ENCODE measurements around the gene BMPER. TPM values are rescaled to one million over a fixed set of nuclear protein-coding genes. Genes with fewer than 3 reads are reported as not detected.

Gene BMPER
- total RNA-seq, 2 donors from 2014 or later = 3.0 to 3.8 TPM

DNA sequence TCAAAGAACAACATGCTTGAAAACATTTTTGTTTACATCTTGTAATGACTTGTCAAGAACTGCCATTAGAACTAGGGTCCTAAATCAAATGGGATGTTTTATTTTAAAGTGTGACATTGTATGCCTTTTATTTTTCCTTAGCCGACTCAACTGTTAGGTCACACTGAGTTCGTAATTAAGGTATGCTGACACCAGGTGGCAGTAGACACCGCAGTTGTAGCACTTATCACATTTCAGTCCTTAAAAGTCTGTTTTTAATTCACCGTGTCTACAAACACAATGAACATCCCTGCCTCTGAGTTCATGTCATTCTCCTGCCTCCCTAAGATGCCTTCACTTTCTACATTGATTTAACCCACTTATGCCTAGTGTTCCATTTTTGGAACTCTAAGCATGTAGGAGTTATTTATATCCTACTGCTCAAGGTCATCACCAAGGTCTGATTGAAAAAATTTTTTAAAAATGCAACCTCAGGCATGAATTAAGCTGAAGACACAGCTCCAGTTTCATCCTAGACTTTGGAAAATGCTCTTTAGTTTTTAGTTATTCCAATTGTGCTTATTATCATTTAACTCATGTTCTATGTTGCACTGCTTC, 186.1 kb downstream of the BMPER start:
- Histone ChIP-seq H3K4me3 (no peak overlapping the region), H3K36me3 (no peaks in the 10 kb centered on the region), H3K9me3 (no peaks in the 10 kb centered on the region), H3K4me1 (peaks cover 0 to 1% of the 10 kb centered on the region in 2 donors), H3K27ac (no peak overlapping the region), H3K27me3 (no peaks in the 10 kb centered on the region)
- DNase-seq (ENCODE audit: low spot score) = no peak
- TF ChIP-seq, protein P1, sequence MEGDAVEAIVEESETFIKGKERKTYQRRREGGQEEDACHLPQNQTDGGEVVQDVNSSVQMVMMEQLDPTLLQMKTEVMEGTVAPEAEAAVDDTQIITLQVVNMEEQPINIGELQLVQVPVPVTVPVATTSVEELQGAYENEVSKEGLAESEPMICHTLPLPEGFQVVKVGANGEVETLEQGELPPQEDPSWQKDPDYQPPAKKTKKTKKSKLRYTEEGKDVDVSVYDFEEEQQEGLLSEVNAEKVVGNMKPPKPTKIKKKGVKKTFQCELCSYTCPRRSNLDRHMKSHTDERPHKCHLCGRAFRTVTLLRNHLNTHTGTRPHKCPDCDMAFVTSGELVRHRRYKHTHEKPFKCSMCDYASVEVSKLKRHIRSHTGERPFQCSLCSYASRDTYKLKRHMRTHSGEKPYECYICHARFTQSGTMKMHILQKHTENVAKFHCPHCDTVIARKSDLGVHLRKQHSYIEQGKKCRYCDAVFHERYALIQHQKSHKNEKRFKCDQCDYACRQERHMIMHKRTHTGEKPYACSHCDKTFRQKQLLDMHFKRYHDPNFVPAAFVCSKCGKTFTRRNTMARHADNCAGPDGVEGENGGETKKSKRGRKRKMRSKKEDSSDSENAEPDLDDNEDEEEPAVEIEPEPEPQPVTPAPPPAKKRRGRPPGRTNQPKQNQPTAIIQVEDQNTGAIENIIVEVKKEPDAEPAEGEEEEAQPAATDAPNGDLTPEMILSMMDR (IDR thresholded peaks at IDR 0.05) = peak in 1 of 2 donors; percentile 49

- Histone ChIP-seq H3K27me3 (no peaks in the 10 kb centered on the region), H3K4me1 (peaks cover 0 to 8% of the 10 kb centered on the region in 2 donors), H3K9me3 (no peaks in the 10 kb centered on the region), H3K36me3 (no peaks in the 10 kb centered on the region), H3K4me3 (no peak overlapping the region), H3K27ac (no peak overlapping the region)
- TF ChIP-seq, protein P1 (IDR thresholded peaks at IDR 0.05) = no peak
- DNase-seq (ENCODE audit: low spot score) = no peak
Measured at GRCh38 chr7:34093276-34093675, 187.9 kb downstream of the BMPER start.

DNA sequence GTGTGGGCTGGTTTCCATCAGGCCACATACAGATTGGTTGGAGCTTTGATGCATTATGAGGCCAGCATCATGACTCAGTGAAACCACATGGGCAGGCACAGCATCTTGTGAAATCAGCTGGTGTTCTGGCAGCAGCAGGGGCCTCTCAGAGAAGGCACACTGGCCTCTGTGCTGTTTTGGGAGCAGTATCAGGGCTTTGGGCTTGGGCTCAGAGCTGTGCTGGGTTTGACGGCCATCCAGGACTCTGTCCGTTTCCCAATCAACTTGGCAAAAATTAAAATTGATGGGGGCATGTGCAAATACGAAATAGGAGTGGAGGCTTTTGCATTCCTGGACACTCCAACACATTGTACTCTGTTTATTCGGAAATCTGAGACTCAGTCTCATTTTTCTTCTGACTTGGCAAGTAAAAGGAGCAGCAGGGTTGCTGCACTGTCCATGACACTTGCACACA, 190.9 kb downstream of the BMPER start:
- peak; percentile 87 for DNase-seq (ENCODE audit: low spot score)
- H3K4me3 ChIP-seq = no peak overlapping the region
- H3K27ac ChIP-seq = peak overlapping the region in 1 of 2 donors; percentile 10
- TF ChIP-seq, protein P1 (IDR thresholded peaks at IDR 0.05) = no peak
- H3K9me3 ChIP-seq = no peaks in the 10 kb centered on the region
- peaks cover 0 to 8% of the 10 kb centered on the region in 2 donors for H3K4me1 ChIP-seq
- H3K27me3 ChIP-seq = no peaks in the 10 kb centered on the region
- no peaks in the 10 kb centered on the region for H3K36me3 ChIP-seq

- Histone ChIP-seq H3K4me1 (peaks cover 0 to 8% of the 10 kb centered on the region in 2 donors), H3K27me3 (no peaks in the 10 kb centered on the region), H3K4me3 (no peak overlapping the region), H3K9me3 (no peaks in the 10 kb centered on the region), H3K27ac (no peak overlapping the region), H3K36me3 (no peaks in the 10 kb centered on the region)
- no peak for DNase-seq (ENCODE audit: low spot score)
- TF ChIP-seq, protein P1 (IDR thresholded peaks at IDR 0.05) = no peak
Measured at GRCh38 chr7:34096777-34097176, 191.4 kb downstream of the BMPER start.

GRCh38 chr7:34100661-34101060, 195.3 kb downstream of the BMPER start:
- H3K27ac ChIP-seq = no peak overlapping the region
- H3K9me3 ChIP-seq = no peaks in the 10 kb centered on the region
- H3K27me3 ChIP-seq = no peaks in the 10 kb centered on the region
- no peak overlapping the region for H3K4me3 ChIP-seq
- peaks cover 0 to 8% of the 10 kb centered on the region in 2 donors for H3K4me1 ChIP-seq
- H3K36me3 ChIP-seq = no peaks in the 10 kb centered on the region
- DNase-seq (ENCODE audit: low spot score) = no peak
- TF ChIP-seq, protein P1 (IDR thresholded peaks at IDR 0.05) = no peak

- no peak for DNase-seq (ENCODE audit: low spot score)
- H3K9me3 ChIP-seq = no peaks in the 10 kb centered on the region
- no peaks in the 10 kb centered on the region for H3K4me1 ChIP-seq
- no peak overlapping the region for H3K27ac ChIP-seq
- no peaks in the 10 kb centered on the region for H3K27me3 ChIP-seq
- no peaks in the 10 kb centered on the region for H3K36me3 ChIP-seq
- no peak overlapping the region for H3K4me3 ChIP-seq
- TF ChIP-seq, protein P1 (IDR thresholded peaks at IDR 0.05) = no peak
Measured at GRCh38 chr7:34104115-34104514, 198.8 kb downstream of the BMPER start.

Data from right atrium auricular region (tissue), 2 donors.